ENCODE measurements around the gene CADM3.

CADM3 gene

GRCh38 chr1:159203610-159204009 is 32.2 kb downstream of the CADM3 start:
- Histone ChIP-seq H2BK12ac (ENCODE audit: low read length in 2 of 2) (no peak overlapping the region), H3K9me3 (ENCODE audit: control insufficient read depth, low read length) (no peaks in the 10 kb centered on the region), H2BK5ac (ENCODE audit: low read depth, low read length, poor library complexity, severe bottlenecking) (no peak overlapping the region), H3K79me1 (replicated peaks; ENCODE audit: low read length, poor library complexity, severe bottlenecking) (no peaks in the 10 kb centered on the region), H3K27me3 (ENCODE audit: control insufficient read depth in 1 of 2, insufficient read depth in 1 of 2, low read length in 2 of 2) (peaks cover 31 to 74% of the 10 kb centered on the region in 2 experiments), H3K9ac (ENCODE audit: low read length) (no peak overlapping the region), H3K23ac (ENCODE audit: low read length in 2 of 2) (no peak overlapping the region), H3K4me2 (ENCODE audit: low read length, poor library complexity, severe bottlenecking) (no peak overlapping the region), H2AK5ac (ENCODE audit: low read length, severe bottlenecking) (no peak overlapping the region), H3K14ac (ENCODE audit: low read length in 2 of 2) (no peak overlapping the region), H3K4ac (ENCODE audit: low read depth in 1 of 2, low read length in 2 of 2) (no peak overlapping the region), H3K4me3 (ENCODE audit: insufficient read depth in 1 of 2, low read depth in 1 of 2, low read length in 2 of 2) (no peak overlapping the region), H2AFZ (ENCODE audit: low read depth, low read length) (no peak overlapping the region), H3K18ac (ENCODE audit: low read depth in 1 of 2, low read length in 2 of 2) (no peak overlapping the region), H4K91ac (ENCODE audit: low read length) (no peak overlapping the region), H3K27ac (ENCODE audit: low read length, poor library complexity, severe bottlenecking) (no peak overlapping the region), H2BK120ac (ENCODE audit: low read depth, low read length) (no peak overlapping the region), H3K4me1 (ENCODE audit: control insufficient read depth, insufficient read depth, low read depth, low read length) (no peaks in the 10 kb centered on the region), H3K36me3 (ENCODE audit: control insufficient read depth in 1 of 2, insufficient read depth in 2 of 2, low read depth in 1 of 2, low read length in 2 of 2) (no peaks in the 10 kb centered on the region), H2BK15ac (ENCODE audit: low read depth, poor library complexity, severe bottlenecking) (no peak overlapping the region), H4K8ac (ENCODE audit: low read length) (no peak overlapping the region)
- DNase-seq = no peak
- 71% methylated on average over 6 of the region's 6 CpGs for WGBS

- no peak within 1 kb of the TSS for H2AFZ ChIP-seq (ENCODE audit: low read depth, low read length)
- no peak within 1 kb of the TSS for H2BK12ac ChIP-seq (ENCODE audit: low read length in 2 of 2)
- H2BK15ac ChIP-seq (ENCODE audit: low read depth, poor library complexity, severe bottlenecking) = no peak within 1 kb of the TSS
- H4K8ac ChIP-seq (ENCODE audit: low read length) = no peak within 1 kb of the TSS
- no peak within 1 kb of the TSS for H2BK120ac ChIP-seq (ENCODE audit: low read depth, low read length)
- H3K4me3 ChIP-seq (ENCODE audit: insufficient read depth in 1 of 2, low read depth in 1 of 2, low read length in 2 of 2) = peak within 1 kb of the TSS in 1 of 2 experiments; percentile 14
- 64% methylated on average over 13 of the region's 13 CpGs for WGBS
- H4K91ac ChIP-seq (ENCODE audit: low read length) = peak within 1 kb of the TSS; percentile 11
- H3K14ac ChIP-seq (ENCODE audit: low read length in 2 of 2) = no peak within 1 kb of the TSS
- H2AK5ac ChIP-seq (ENCODE audit: low read length, severe bottlenecking) = no peak within 1 kb of the TSS
- H3K9me3 ChIP-seq (ENCODE audit: control insufficient read depth, low read length) = no peaks in the 10 kb centered on the region
- H3K27ac ChIP-seq (ENCODE audit: low read length, poor library complexity, severe bottlenecking) = no peak within 1 kb of the TSS
- H3K4ac ChIP-seq (ENCODE audit: low read depth in 1 of 2, low read length in 2 of 2) = no peak within 1 kb of the TSS
- no peak within 1 kb of the TSS for H3K18ac ChIP-seq (ENCODE audit: low read depth in 1 of 2, low read length in 2 of 2)
- no peaks in the 10 kb centered on the region for H3K4me1 ChIP-seq (ENCODE audit: control insufficient read depth, insufficient read depth, low read depth, low read length)
- H3K9ac ChIP-seq (ENCODE audit: low read length) = no peak within 1 kb of the TSS
- peaks cover 37 to 82% of the 10 kb centered on the region in 2 experiments for H3K27me3 ChIP-seq (ENCODE audit: control insufficient read depth in 1 of 2, insufficient read depth in 1 of 2, low read length in 2 of 2)
- no peaks in the 10 kb centered on the region for H3K79me1 ChIP-seq (replicated peaks; ENCODE audit: low read length, poor library complexity, severe bottlenecking)
- DNase-seq = no peak
- no peak within 1 kb of the TSS for H3K23ac ChIP-seq (ENCODE audit: low read length in 2 of 2)
- H2BK5ac ChIP-seq (ENCODE audit: low read depth, low read length, poor library complexity, severe bottlenecking) = no peak within 1 kb of the TSS
- no peak within 1 kb of the TSS for H3K4me2 ChIP-seq (ENCODE audit: low read length, poor library complexity, severe bottlenecking)
- no peaks in the 10 kb centered on the region for H3K36me3 ChIP-seq (ENCODE audit: control insufficient read depth in 1 of 2, insufficient read depth in 2 of 2, low read depth in 1 of 2, low read length in 2 of 2)
Observed at GRCh38 chr1:159204161-159205141, 33.0 kb downstream of the CADM3 start, which contains the start of gene ACKR1. Gene ACKR1 (plus strand): TSS chr1:159204875. CDS start chr1:159204960, 85 bp downstream.

- no peak overlapping the region for H3K4ac ChIP-seq (ENCODE audit: low read depth in 1 of 2, low read length in 2 of 2)
- no peak overlapping the region for H3K23ac ChIP-seq (ENCODE audit: low read length in 2 of 2)
- no peak overlapping the region for H2AFZ ChIP-seq (ENCODE audit: low read depth, low read length)
- no peaks in the 10 kb centered on the region for H3K79me1 ChIP-seq (replicated peaks; ENCODE audit: low read length, poor library complexity, severe bottlenecking)
- DNase-seq = no peak
- H3K14ac ChIP-seq (ENCODE audit: low read length in 2 of 2) = no peak overlapping the region
- H3K27me3 ChIP-seq (ENCODE audit: control insufficient read depth in 1 of 2, insufficient read depth in 1 of 2, low read length in 2 of 2) = peaks cover 37 to 81% of the 10 kb centered on the region in 2 experiments
- H4K91ac ChIP-seq (ENCODE audit: low read length) = no peak overlapping the region
- no peak overlapping the region for H2BK15ac ChIP-seq (ENCODE audit: low read depth, poor library complexity, severe bottlenecking)
- no peak overlapping the region for H2AK5ac ChIP-seq (ENCODE audit: low read length, severe bottlenecking)
- H3K27ac ChIP-seq (ENCODE audit: low read length, poor library complexity, severe bottlenecking) = no peak overlapping the region
- H2BK5ac ChIP-seq (ENCODE audit: low read depth, low read length, poor library complexity, severe bottlenecking) = no peak overlapping the region
- no peak overlapping the region for H4K8ac ChIP-seq (ENCODE audit: low read length)
- no peaks in the 10 kb centered on the region for H3K36me3 ChIP-seq (ENCODE audit: control insufficient read depth in 1 of 2, insufficient read depth in 2 of 2, low read depth in 1 of 2, low read length in 2 of 2)
- H3K4me3 ChIP-seq (ENCODE audit: insufficient read depth in 1 of 2, low read depth in 1 of 2, low read length in 2 of 2) = no peak overlapping the region
- H2BK12ac ChIP-seq (ENCODE audit: low read length in 2 of 2) = no peak overlapping the region
- H3K4me2 ChIP-seq (ENCODE audit: low read length, poor library complexity, severe bottlenecking) = no peak overlapping the region
- no peaks in the 10 kb centered on the region for H3K9me3 ChIP-seq (ENCODE audit: control insufficient read depth, low read length)
- no peak overlapping the region for H2BK120ac ChIP-seq (ENCODE audit: low read depth, low read length)
- no peaks in the 10 kb centered on the region for H3K4me1 ChIP-seq (ENCODE audit: control insufficient read depth, insufficient read depth, low read depth, low read length)
- no peak overlapping the region for H3K9ac ChIP-seq (ENCODE audit: low read length)
- no peak overlapping the region for H3K18ac ChIP-seq (ENCODE audit: low read depth in 1 of 2, low read length in 2 of 2)
- WGBS = 40% methylated on average over 6 of the region's 6 CpGs
Observed at GRCh38 chr1:159205225-159205624, 33.8 kb downstream of the CADM3 start.

- Histone ChIP-seq H2AFZ (ENCODE audit: low read depth, low read length) (no peak overlapping the region), H3K79me1 (replicated peaks; ENCODE audit: low read length, poor library complexity, severe bottlenecking) (no peaks in the 10 kb centered on the region), H4K8ac (ENCODE audit: low read length) (no peak overlapping the region), H3K4ac (ENCODE audit: low read depth in 1 of 2, low read length in 2 of 2) (no peak overlapping the region), H3K14ac (ENCODE audit: low read length in 2 of 2) (no peak overlapping the region), H2BK5ac (ENCODE audit: low read depth, low read length, poor library complexity, severe bottlenecking) (no peak overlapping the region), H3K27ac (ENCODE audit: low read length, poor library complexity, severe bottlenecking) (no peak overlapping the region), H3K4me2 (ENCODE audit: low read length, poor library complexity, severe bottlenecking) (no peak overlapping the region), H2AK5ac (ENCODE audit: low read length, severe bottlenecking) (no peak overlapping the region), H2BK15ac (ENCODE audit: low read depth, poor library complexity, severe bottlenecking) (no peak overlapping the region), H3K9me3 (ENCODE audit: control insufficient read depth, low read length) (no peaks in the 10 kb centered on the region), H3K18ac (ENCODE audit: low read depth in 1 of 2, low read length in 2 of 2) (no peak overlapping the region), H3K4me1 (ENCODE audit: control insufficient read depth, insufficient read depth, low read depth, low read length) (no peaks in the 10 kb centered on the region), H3K36me3 (ENCODE audit: control insufficient read depth in 1 of 2, insufficient read depth in 2 of 2, low read depth in 1 of 2, low read length in 2 of 2) (no peaks in the 10 kb centered on the region), H2BK12ac (ENCODE audit: low read length in 2 of 2) (no peak overlapping the region), H3K9ac (ENCODE audit: low read length) (no peak overlapping the region), H3K27me3 (ENCODE audit: control insufficient read depth in 1 of 2, insufficient read depth in 1 of 2, low read length in 2 of 2) (peaks cover 37 to 87% of the 10 kb centered on the region in 2 experiments), H2BK120ac (ENCODE audit: low read depth, low read length) (no peak overlapping the region), H4K91ac (ENCODE audit: low read length) (no peak overlapping the region), H3K23ac (ENCODE audit: low read length in 2 of 2) (no peak overlapping the region), H3K4me3 (ENCODE audit: insufficient read depth in 1 of 2, low read depth in 1 of 2, low read length in 2 of 2) (no peak overlapping the region)
- DNase-seq = no peak
- WGBS = 66% methylated on average over 4 of the region's 4 CpGs
Observed at GRCh38 chr1:159206110-159206509, 34.7 kb downstream of the CADM3 start.

Data from mesenchymal stem cell (in vitro differentiated cells and primary cell).